GM18909 (cell line): ENCODE data around the gene ATIC.

Experiments used
- ATAC-seq: cut with Tn5 transposase; IDR thresholded peaks from one replicate; pipeline ENCODE4 v1.9.1; 2021; ENCODE audit warnings: mild to moderate bottlenecking; ENCODE audit not compliant: unreplicated experiment, poor library complexity

ATIC gene

GRCh38 chr2:215313255-215313613, 1.4 kb downstream of the ATIC start:
- ATAC-seq = no peak

DNA sequence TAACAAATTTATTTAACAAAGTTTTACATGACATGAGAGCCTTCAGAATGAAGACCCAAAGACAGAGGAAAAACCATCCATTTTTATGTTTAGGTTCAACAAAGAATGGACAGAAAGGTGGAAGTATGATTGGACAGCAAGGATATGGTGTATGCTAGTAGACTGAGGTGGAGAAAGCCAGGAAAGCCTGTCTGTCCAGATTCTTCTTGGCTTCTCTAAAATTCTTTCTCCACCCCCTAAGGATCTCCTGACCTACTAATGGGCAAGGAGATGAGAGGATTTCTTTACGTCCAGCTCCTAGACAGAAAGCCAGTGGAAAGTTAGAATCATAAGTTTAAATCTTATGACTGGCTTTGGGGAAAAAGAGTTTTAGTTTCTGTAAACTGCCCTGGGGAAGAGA, 3.0 kb downstream of the ATIC start:
- ATAC-seq = no peak

DNA sequence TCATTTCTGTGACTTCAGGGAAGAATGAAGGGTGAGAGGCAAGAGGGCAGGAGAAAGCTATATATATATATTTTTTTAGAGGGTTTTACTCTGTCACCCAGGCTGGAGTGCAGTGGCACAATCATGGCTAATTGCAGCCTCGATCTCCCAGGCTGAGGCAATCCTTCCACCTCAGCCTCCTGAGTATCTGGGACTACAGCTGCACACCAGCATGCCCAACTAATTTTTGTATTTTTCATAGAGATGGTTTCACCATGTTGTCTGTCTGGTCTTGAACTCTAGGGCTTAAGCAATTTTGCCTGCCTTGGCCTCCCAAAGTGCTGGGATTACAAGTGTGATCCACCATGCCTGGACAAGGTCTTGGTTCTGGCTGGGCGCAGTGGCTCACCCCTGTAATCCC, 3.4 kb downstream of the ATIC start:
- ATAC-seq = no peak

GRCh38 chr2:215316336-215316735, 4.5 kb downstream of the ATIC start:
- ATAC-seq = no peak

GRCh38 chr2:215319500-215319899, 7.6 kb downstream of the ATIC start:
- no peak for ATAC-seq

- ATAC-seq = no peak
Observed at GRCh38 chr2:215320102-215320501, 8.2 kb downstream of the ATIC start.

DNA sequence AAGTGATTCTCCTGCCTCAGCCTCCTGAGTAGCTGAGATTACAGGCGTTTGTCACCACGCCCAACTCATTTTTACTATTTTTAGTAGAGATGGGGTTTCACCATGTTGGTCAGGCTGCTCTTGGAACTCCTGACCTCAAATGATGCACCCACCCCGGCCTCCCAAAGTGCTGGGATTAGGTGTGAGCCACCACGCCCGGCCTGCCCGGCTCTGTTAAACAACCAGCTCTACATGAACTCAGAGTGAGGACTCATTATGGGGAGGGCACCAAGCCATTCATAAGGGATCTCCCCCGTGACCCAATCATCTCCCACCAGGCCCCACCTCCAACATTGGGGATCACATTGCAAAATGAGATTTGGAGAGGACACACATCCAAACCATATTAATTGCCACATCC, 8.8 kb downstream of the ATIC start:
- ATAC-seq = no peak

DNA sequence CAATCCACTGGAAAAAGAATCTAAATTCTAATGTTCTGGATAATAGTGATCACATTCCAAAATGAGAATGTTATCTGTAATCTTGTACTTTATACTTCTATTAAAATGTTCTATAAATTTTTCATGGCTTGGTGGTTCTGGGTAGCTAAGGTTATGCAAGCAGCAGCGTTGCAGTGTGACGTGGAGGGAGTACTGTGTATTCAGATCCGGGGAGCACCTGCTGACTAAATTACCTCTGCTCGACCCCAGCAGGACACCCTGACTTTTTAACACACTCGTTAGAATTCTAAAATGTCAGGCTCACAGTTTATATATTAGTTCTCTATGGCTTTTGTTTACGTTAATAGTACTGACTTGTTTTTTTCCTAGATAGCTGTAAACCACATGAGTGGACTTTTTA, 13.0 kb downstream of the ATIC start:
- no peak for ATAC-seq

DNA sequence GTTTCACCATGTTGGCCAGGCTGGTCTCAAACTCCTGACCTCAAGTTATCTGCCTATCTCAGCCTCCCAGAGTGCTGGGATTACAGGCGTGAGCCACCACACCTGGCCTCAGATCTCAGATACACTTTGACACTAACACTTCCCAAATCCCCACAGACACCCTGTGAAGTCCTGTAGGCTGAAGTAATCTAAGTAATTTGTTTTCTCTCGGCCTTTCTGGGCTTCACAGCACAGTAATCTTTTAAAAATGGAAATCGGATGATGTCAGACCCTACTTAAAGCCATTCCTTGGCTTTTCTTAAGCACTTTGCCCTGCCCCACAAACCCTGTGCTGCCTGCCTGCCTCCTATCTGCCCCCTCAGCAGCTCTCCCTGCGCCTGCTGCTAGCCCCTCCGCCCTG, 16.2 kb downstream of the ATIC start:
- ATAC-seq = no peak

GRCh38 chr2:215332872-215333595, 21.2 kb downstream of the ATIC start:
- peak; percentile 81 for ATAC-seq

GRCh38 chr2:215338883-215339679, 27.2 kb downstream of the ATIC start:
- no peak for ATAC-seq

DNA sequence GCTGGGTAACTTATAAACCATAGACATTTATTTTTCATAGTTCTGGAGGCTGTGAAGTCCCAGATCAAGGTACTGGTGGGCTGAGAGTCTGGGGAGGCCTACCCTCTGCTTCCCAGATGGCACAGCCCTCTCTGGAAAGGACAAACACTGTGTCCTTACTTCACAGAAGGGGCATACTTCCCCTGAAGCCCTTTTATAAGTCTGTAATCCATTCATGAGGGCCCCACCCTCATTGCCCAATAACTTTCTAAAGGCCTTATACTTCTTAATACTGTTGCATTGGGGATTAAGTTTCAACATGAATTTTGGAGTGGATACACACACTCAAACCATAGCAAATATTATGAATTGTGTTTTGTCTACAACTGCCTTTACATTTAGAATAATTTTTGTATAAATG, 36.0 kb downstream of the ATIC start:
- no peak for ATAC-seq

DNA sequence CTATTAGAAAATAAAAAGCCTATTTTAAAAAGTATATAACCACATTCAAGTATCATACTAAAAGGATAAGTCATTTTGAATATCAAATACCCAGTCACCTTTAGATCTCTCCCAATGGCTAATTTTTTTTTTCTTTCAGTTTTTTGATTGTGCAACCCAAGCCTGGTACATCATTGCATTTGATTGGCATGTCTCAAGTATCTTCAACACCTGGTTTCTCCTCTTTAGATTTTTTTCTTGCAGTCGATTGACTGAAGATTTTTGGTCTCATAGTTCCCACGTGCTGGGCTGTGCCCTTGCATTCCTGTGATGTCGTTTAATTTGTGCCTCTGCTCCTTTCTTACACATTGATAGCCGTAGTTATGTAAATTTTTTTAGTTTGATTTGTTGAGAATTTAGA, 40.7 kb downstream of the ATIC start:
- no peak for ATAC-seq

- no peak for ATAC-seq
Observed at GRCh38 chr2:215354771-215355695, 43.2 kb downstream of the ATIC start.

- ATAC-seq = no peak
Observed at GRCh38 chr2:215355801-215356200, 43.9 kb downstream of the ATIC start.

- ATAC-seq = no peak
Observed at GRCh38 chr2:215356334-215356947, 44.6 kb downstream of the ATIC start.

DNA sequence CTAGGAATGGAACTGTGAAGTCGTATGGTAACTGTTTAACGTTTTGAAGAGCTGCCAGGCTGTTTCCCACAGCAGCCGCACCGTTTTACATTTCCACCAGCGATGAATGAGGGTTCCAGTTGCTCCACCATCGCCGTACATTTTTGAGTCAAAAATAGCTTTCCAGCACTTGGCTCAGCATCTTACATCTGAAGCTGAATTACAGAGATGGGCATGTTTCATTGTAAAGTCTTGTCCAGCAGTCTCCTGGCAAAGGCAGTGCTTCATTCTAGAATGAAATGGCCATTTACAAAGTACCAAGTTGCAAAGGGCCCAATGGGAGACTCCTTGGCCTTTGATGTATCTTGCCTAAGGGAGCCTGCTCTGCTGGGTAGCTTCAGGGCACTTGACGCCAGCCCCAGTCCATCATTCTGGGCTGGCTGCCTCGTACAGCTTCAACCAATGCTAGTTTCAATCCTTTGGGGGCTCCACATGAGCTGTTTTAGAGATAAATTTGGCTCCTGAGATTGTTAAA, 45.1 kb downstream of the ATIC start:
- ATAC-seq = no peak

DNA sequence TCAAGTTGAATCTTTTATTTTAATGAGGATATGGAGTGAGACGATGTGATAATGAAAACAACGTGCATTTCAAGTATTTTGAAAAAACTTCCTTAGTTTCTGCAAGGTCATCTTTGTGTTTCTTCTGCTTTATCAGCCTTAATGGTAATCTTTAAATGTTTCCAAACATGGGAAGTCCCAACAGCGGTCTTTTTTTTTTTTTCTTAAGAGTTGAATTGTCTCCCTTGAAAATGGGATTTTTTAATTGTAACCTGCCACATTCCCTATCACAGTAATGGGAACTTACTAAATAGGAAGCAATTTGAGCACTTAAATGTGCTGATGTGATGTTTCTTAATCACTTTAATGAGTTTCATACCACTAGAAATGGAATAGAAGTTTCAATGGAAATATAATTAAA, 45.8 kb downstream of the ATIC start:
- ATAC-seq = no peak

- no peak for ATAC-seq
Observed at GRCh38 chr2:215358312-215358845, 46.5 kb downstream of the ATIC start.
